K562 (cell line): Measurements from ENCODE around the gene ENDOU. TPM values are rescaled to one million over a fixed set of nuclear protein-coding genes. Genes with fewer than 3 reads are reported as not detected.

Experiments used
- ATAC-seq: fragments of 200-7000 bp; cut with Tn5 transposase; 3 replicates; pipeline ENCODE4 v1.9.1; 2020; ENCODE audit warnings: moderate library complexity
- BruUV-seq: library from RNA; stranded (reverse); fragments of 400-500 nt; replicated peaks from 2 replicates; lab custom pipeline; 2021; lab: Mats Ljungman, UMichigan
- CTCF ChIA-PET: fragments of 300-600 bp; formaldehyde crosslinking; extraction: SDS; loops from one replicate; lab custom pipeline; 2021; ENCODE audit warnings: low intra/inter-chr PET ratio; lab: Yijun Ruan, JAX
- POLR2A ChIA-PET: fragments of 300-600, 350-650 bp; sonication (Branson Sonifier 250); formaldehyde crosslinking; extraction: SDS; loops from one replicate; lab custom pipeline; 2021; ENCODE audit warnings: antibody characterized with exemption, inconsistent platforms; lab: Yijun Ruan, JAX
- DNase-seq, 4 experiments: peaks; one replicate each; pipeline versions ENCODE4 v3.0.0 to v3.0.0-alpha.2; 2011 to 2018; ENCODE audit warnings: low spot score in 3 of 4, mixed read lengths in 3 of 4; ENCODE audit errors: extremely low read depth in 1 of 4
- FAIRE-seq: peaks from 2 replicates; lab custom pipeline; 2011; peaks lifted over from hg19 to GRCh38; lab: Jason Lieb, UNC
- H2AFZ ChIP-seq: 2 replicates; pipeline ENCODE4 v1.6.0; 2011; ENCODE audit warnings: low read depth, low read length, control low read depth, inconsistent platforms
- H3K27ac ChIP-seq: fragments of 200-600 bp; 3 replicates; pipeline ENCODE4 v1.8.0; 2011; ENCODE audit warnings: low read depth, mild to moderate bottlenecking, control low read depth, inconsistent platforms, low read length, moderate library complexity, mixed read lengths; ENCODE audit errors: extremely low read depth
- H3K27me3 ChIP-seq, 2 experiments: fragments of 300-600 bp in 1 of 2; 2 replicates in 1 of 2; 3 replicates in 1 of 2; pipeline versions ENCODE4 v1.6.0 to v1.8.0; 2011; ENCODE audit warnings: inconsistent platforms in 2 of 2, low read length in 2 of 2, mild to moderate bottlenecking in 1 of 2, mixed read lengths in 1 of 2, moderate library complexity in 1 of 2; ENCODE audit not compliant: control insufficient read depth in 2 of 2, insufficient read depth in 2 of 2
- H3K36me3 ChIP-seq: fragments of 300-600 bp; 3 replicates; pipeline ENCODE4 v1.8.0; 2011; ENCODE audit warnings: mild to moderate bottlenecking, low read length, inconsistent platforms; ENCODE audit not compliant: control insufficient read depth, insufficient read depth
- H3K4me1 ChIP-seq, 2 experiments: fragments of 200-600 bp in 1 of 2; replicated peaks in 1 of 2; 2 replicates in 1 of 2; 3 replicates in 1 of 2; pipeline versions ENCODE4 v1.5.1 to v1.8.0; 2011; ENCODE audit warnings: inconsistent platforms in 2 of 2, low read length in 2 of 2, mild to moderate bottlenecking in 1 of 2, mixed read lengths in 1 of 2, moderate library complexity in 1 of 2; ENCODE audit not compliant: control insufficient read depth in 2 of 2, insufficient read depth in 2 of 2
- H3K4me2 ChIP-seq: 2 replicates; pipeline ENCODE4 v1.6.1; 2011; ENCODE audit warnings: low read length, control low read depth, inconsistent platforms, mixed read lengths; ENCODE audit not compliant: insufficient read depth
- H3K4me3 ChIP-seq: fragments of 200-600 bp; sonication (generic), shearing (Covaris generic); 2 replicates; pipeline ENCODE4 v1.5.1; 2016; ENCODE audit warnings: control low read depth, inconsistent platforms
- H3K79me2 ChIP-seq: fragments of 200-600 bp; 3 replicates; pipeline ENCODE4 v1.8.0; 2011; ENCODE audit warnings: low read length, inconsistent platforms; ENCODE audit not compliant: control insufficient read depth, insufficient read depth
- H3K9ac ChIP-seq, 2 experiments: 2 replicates each; pipeline versions ENCODE4 v1.6.0 to v1.6.1; 2011; ENCODE audit warnings: low read depth in 2 of 2, low read length in 2 of 2, control low read depth in 1 of 2, inconsistent platforms in 1 of 2, mild to moderate bottlenecking in 1 of 2, mixed read lengths in 1 of 2; ENCODE audit not compliant: insufficient read depth in 1 of 2
- H3K9me1 ChIP-seq: one replicate; pipeline ENCODE4 v1.6.0; 2011; ENCODE audit warnings: inconsistent platforms, mild to moderate bottlenecking, low read length, moderate library complexity; ENCODE audit not compliant: control insufficient read depth, insufficient read depth
- H3K9me3 ChIP-seq: replicated peaks from 2 replicates; pipeline ENCODE4 v1.5.1; 2011; ENCODE audit warnings: low read depth, low read length, inconsistent platforms; ENCODE audit not compliant: control insufficient read depth, insufficient read depth
- H4K20me1 ChIP-seq: replicated peaks from 2 replicates; pipeline ENCODE4 v1.6.1; 2011; ENCODE audit warnings: low read length, inconsistent platforms, mixed read lengths; ENCODE audit not compliant: control insufficient read depth, insufficient read depth
- C11orf30 ChIP-seq: fragments of 450-650 bp; IDR thresholded peaks from 2 replicates; pipeline ENCODE4 v1.6.1; 2016; ENCODE audit warnings: low read depth, mild to moderate bottlenecking
- CHCHD3 ChIP-seq: fragments of 250-450 bp; sonication (Bioruptor Pico); IDR thresholded peaks from 2 replicates; pipeline ENCODE4 v2.1.2; 2022; ENCODE audit warnings: mild to moderate bottlenecking
- HDAC1 ChIP-seq, 2 experiments: fragments of 450-650 bp; IDR thresholded peaks; 2 replicates each; pipeline ENCODE4 v1.6.1; 2016 to 2017; ENCODE audit warnings: inconsistent platforms in 1 of 2, mild to moderate bottlenecking in 1 of 2, moderate library complexity in 1 of 2
- HMG20A ChIP-seq: fragments of 450-650 bp; formaldehyde crosslinking; conservative IDR thresholded peaks from 2 replicates; pipeline ENCODE4 v1.4.0; 2020; ENCODE audit warnings: mild to moderate bottlenecking, mixed read lengths
- HSF4 ChIP-seq: fragments of 250-450 bp; sonication (Bioruptor Pico); IDR thresholded peaks from 2 replicates; pipeline ENCODE4 v2.1.2; 2022; ENCODE audit warnings: mild to moderate bottlenecking, moderate library complexity, borderline replicate concordance
- LEF1 ChIP-seq: fragments of 450-650 bp; IDR thresholded peaks from 2 replicates; pipeline ENCODE4 v1.6.1; 2016; ENCODE audit warnings: mild to moderate bottlenecking
- MAFF ChIP-seq: IDR thresholded peaks from 2 replicates; pipeline ENCODE4 v1.6.1; 2012; ENCODE audit warnings: low read length, improper control_type of control experiment
- MAFG ChIP-seq: fragments of 450-650 bp; conservative IDR thresholded peaks from 2 replicates; pipeline ENCODE4 v1.6.1; 2016; ENCODE audit warnings: missing genetic modification characterization, missing compliant biosample characterization
- NEUROD1 ChIP-seq: fragments of 150-350 bp; IDR thresholded peaks from 2 replicates; pipeline ENCODE4 v1.6.1; 2014; ENCODE audit warnings: borderline replicate concordance, low read length, low read depth; ENCODE audit not compliant: partially characterized antibody
- SLC30A9 ChIP-seq: fragments of 250-450 bp; sonication (Bioruptor Pico); IDR thresholded peaks from 2 replicates; pipeline ENCODE4 v1.8.0; 2022; ENCODE audit warnings: mild to moderate bottlenecking, moderate library complexity
- SNIP1 ChIP-seq: fragments of 450-650 bp; IDR thresholded peaks from 2 replicates; pipeline ENCODE4 v1.7.1; 2017; ENCODE audit warnings: low read depth, mild to moderate bottlenecking
- TAF9B ChIP-seq: fragments of 450-650 bp; IDR thresholded peaks from 2 replicates; pipeline ENCODE4 v1.6.1; 2018; ENCODE audit warnings: mild to moderate bottlenecking; ENCODE audit not compliant: partially characterized antibody
- TRIM24 ChIP-seq, 2 experiments: fragments of 450-650 bp; IDR thresholded peaks; 2 replicates each; pipeline ENCODE4 v1.6.1; 2016
- ZNF121 ChIP-seq: sonication (generic); formaldehyde crosslinking; conservative IDR thresholded peaks from 2 replicates; pipeline ENCODE4 v1.8.0; 2022; ENCODE audit warnings: missing genetic modification reagents
- ZNF184 ChIP-seq: sonication (generic); formaldehyde crosslinking; IDR thresholded peaks from 2 replicates; pipeline ENCODE4 v1.5.0; 2020; ENCODE audit warnings: missing genetic modification reagents
- ZNF316 ChIP-seq: fragments of 450-650 bp; IDR thresholded peaks from 2 replicates; pipeline ENCODE4 v1.6.1; 2016
- ZNF408 ChIP-seq: fragments of 250-450 bp; sonication (Bioruptor Pico); IDR thresholded peaks from 2 replicates; pipeline ENCODE4 v1.4.0; 2020; ENCODE audit warnings: low read depth, mild to moderate bottlenecking, moderate library complexity
- ZNF77 ChIP-seq: fragments of 250-450 bp; sonication (Bioruptor Pico); IDR thresholded peaks from 2 replicates; pipeline ENCODE4 v1.5.0; 2020
- ZNF778 ChIP-seq: fragments of 450-650 bp; formaldehyde crosslinking; IDR thresholded peaks from 2 replicates; pipeline ENCODE4 v1.4.0; 2020; ENCODE audit warnings: mild to moderate bottlenecking, moderate library complexity
- WGBS: fragments of 100-300 bp; shearing (Covaris generic); methylation state at CpG from one replicate; pipeline ENCODE4 v1.1.6; 2016; ENCODE audit warnings: low coverage, mixed read lengths; ENCODE audit not compliant: insufficient coverage; ENCODE audit errors: missing lambda C conversion rate; 5-methylcytosine and 5-hydroxymethylcytosine counted together
- in situ Hi-C: fragments of 300-500 bp; cut with MboI; formaldehyde crosslinking; loops from 4 replicates; pipeline ENCODE4 v1.15.0; 2018; ENCODE audit warnings: inconsistent platforms, mixed read lengths
- intact Hi-C: fragments of 100-400 bp; cut with micrococcal nuclease; formaldehyde crosslinking; loops from 2 replicates; pipeline ENCODE4 v1.14.2; 2022
- polyA plus RNA-seq, 8 experiments: library from polyadenylated mRNA; depleted of rRNA in 4 of 8; stranded (reverse) in 5 of 8; unstranded in 3 of 8; fragments of >200 nt; fragmentation: Nextera tagmentation in 2 of 8; fragmentation: Illumina TruSeq in 1 of 8; extraction: Ambion mirVana in 2 of 8; extraction: Trizol in 1 of 8; gene quantifications; 2 replicates each; pipeline versions ENCODE4 v1.2.1 to v1.2.3, GENCODE V29; 2011 to 2014; ENCODE audit warnings: inconsistent platforms in 1 of 8, missing spikeins in 1 of 8
- total RNA-seq, 7 experiments: library from RNA; depleted of rRNA in 6 of 7; stranded (reverse); fragments of >200 nt in 6 of 7; fragmentation: Illumina TruSeq in 2 of 7; extraction: Trizol in 2 of 7; gene quantifications; 2 replicates each; pipeline versions ENCODE4 v1.2.1 to v1.2.3, GENCODE V29; 2011 to 2021; ENCODE audit warnings: low replicate concordance in 1 of 7

ENDOU gene
- total and polyA plus RNA-seq, 9 of the 15 experiments (the other 6 are each of a cell fraction or from before 2014, with no cell fraction given) = 0.03 TPM; not detected in 8

GRCh38 chr12:47772094-47772660, 46.9 kb upstream of the ENDOU start:
- H4K20me1 ChIP-seq = no peaks in the 10 kb centered on the region
- TF ChIP-seq ZNF121 (peak; percentile 73), ZNF77 (CRISPR knock-in tag) (no peak)
- in situ Hi-C loops (loop anchor here (10.0 kb wide), 1 partner anchor 57 kb away; no protein-coding TSS in a partner anchor), intact Hi-C loops (no loop called here)
- ChIA-PET CTCF (interaction anchor here (0.8 to 2.8 kb wide), 2 partner anchors 29 to 66 kb away, joined by 3 to 17 read pairs; no protein-coding TSS in a partner anchor), POLR2A (interaction anchor here (1.0 to 1.9 kb wide), 5 partner anchors 10 to 57 kb away, joined by 3 to 8 read pairs (median 4); no protein-coding TSS in a partner anchor)
- no TSS peak for BruUV-seq
- H3K36me3 ChIP-seq = peaks cover 6% of the 10 kb centered on the region; the same call in 1 of the 3 replicates
- H3K9ac ChIP-seq = peak overlapping the region in 1 of 2 experiments; percentile 65; a peak in 1 of 4 replicates
- H3K79me2 ChIP-seq = peaks cover 42% of the 10 kb centered on the region
- ATAC-seq (no peak), DNase-seq (no peak), FAIRE-seq (no peak)
- H3K4me3 ChIP-seq = no peak overlapping the region
- H3K9me3 ChIP-seq = no peaks in the 10 kb centered on the region
- H3K4me2 ChIP-seq = peak overlapping the region; percentile 76; the same call in 1 of the 2 replicates
- H3K9me1 ChIP-seq = peaks cover 5% of the 10 kb centered on the region
- H3K4me1 ChIP-seq = peaks cover 45 to 63% of the 10 kb centered on the region in 2 experiments
- H3K27ac ChIP-seq = 0 out of 3 replicates have a peak overlapping the region, but pooled peaks have one; percentile 57
- WGBS = 73% methylated on average over 12 of the region's 13 CpGs
- peak overlapping the region; percentile 92; the same call in 1 of the 2 replicates for H2AFZ ChIP-seq
- H3K27me3 ChIP-seq = no peaks in the 10 kb centered on the region

GRCh38 chr12:47771304-47771703, 46.0 kb upstream of the ENDOU start:
- ATAC-seq = no peak
- POLR2A ChIA-PET = interaction anchor here (1.1 to 1.9 kb wide), 3 partner anchors 12 to 57 kb away, joined by 4 to 6 read pairs (median 5); no protein-coding TSS in a partner anchor
- BruUV-seq = no TSS peak
- no peak for TF ChIP-seq SLC30A9 (CRISPR knock-in tag)
- no peak for TF ChIP-seq CHCHD3 (CRISPR knock-in tag)
- TF ChIP-seq ZNF408 = no peak
- no peak for TF ChIP-seq LEF1
- no peak for TF ChIP-seq TRIM24 (IDR thresholded peaks at IDR 0.05)
- 0 out of 2 replicates have a peak, but pooled peaks have one; percentile 43 for TF ChIP-seq MAFG (tag)
- no peak for TF ChIP-seq ZNF184
- no peak for TF ChIP-seq ZNF778
- TF ChIP-seq ZNF316 = peak; percentile 81
- TF ChIP-seq NEUROD1 = no peak
- peak; percentile 72 for TF ChIP-seq C11orf30
- TF ChIP-seq TAF9B = no peak
- peak; percentile 28; the same call in 1 of the 2 replicates for TF ChIP-seq MAFF
- no peak for TF ChIP-seq HMG20A (CRISPR knock-in tag)
- no peak for TF ChIP-seq HDAC1 (IDR thresholded peaks at IDR 0.05)
- no peak for TF ChIP-seq HSF4
- no peak for TF ChIP-seq SNIP1

More at GRCh38 chr12:47771304-47771703, 46.0 kb upstream of the ENDOU start:
- Histone ChIP-seq H3K9me1 (peaks cover 5% of the 10 kb centered on the region), H3K27ac (no peak overlapping the region), H3K79me2 (peaks cover 33% of the 10 kb centered on the region), H3K4me1 (peaks cover 37 to 54% of the 10 kb centered on the region in 2 experiments), H2AFZ (no peak overlapping the region), H3K4me3 (no peak overlapping the region), H3K9me3 (no peaks in the 10 kb centered on the region), H4K20me1 (no peaks in the 10 kb centered on the region), H3K36me3 (peaks cover 3% of the 10 kb centered on the region; the same call in 1 of the 3 replicates), H3K27me3 (no peaks in the 10 kb centered on the region), H3K4me2 (no peak overlapping the region), H3K9ac (no peak overlapping the region)
- in situ Hi-C loops (loop anchor here (10.0 kb wide), 1 partner anchor 57 kb away; no protein-coding TSS in a partner anchor), intact Hi-C loops (no loop called here)
- 83% methylated on average over 6 of the region's 6 CpGs for WGBS
- FAIRE-seq (no peak), DNase-seq (no peak)
- CTCF ChIA-PET = no interaction called here
